ENCODE data around the gene AKAP6.

AKAP6 gene

DNA sequence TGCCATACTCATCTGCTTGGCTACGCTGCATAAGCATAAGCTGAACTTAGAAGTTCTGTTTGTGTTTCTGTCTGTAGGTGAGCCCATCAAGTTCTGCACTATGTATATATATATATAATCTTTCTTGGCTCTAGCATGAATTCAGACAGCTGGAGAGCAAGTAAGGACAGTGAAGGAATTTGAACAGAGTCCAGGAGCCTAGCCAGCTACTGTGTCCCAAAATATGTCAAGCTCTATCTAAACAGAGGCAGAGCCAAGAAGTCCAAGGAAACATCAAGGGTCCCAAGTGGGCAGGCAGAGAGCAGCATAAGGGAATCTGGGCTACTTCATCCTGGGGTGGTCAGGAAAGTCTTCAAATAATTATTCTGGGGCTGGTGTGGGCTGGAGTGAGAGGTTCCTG lies 491.1 kb downstream of the AKAP6 start:
- Histone ChIP-seq H3K9me3 (ENCODE audit: control insufficient read depth, insufficient read depth, low read length) (no peaks in the 10 kb centered on the region), H3K36me3 (ENCODE audit: control insufficient read depth, insufficient read depth, low read length) (no peaks in the 10 kb centered on the region), H3K27me3 (ENCODE audit: control insufficient read depth, insufficient read depth, low read length) (no peaks in the 10 kb centered on the region), H3K4me1 (ENCODE audit: control insufficient read depth, insufficient read depth, low read length) (no peaks in the 10 kb centered on the region), H3K9ac (ENCODE audit: low read depth, low read length) (no peak overlapping the region), H3K4me3 (ENCODE audit: low read depth, low read length) (no peak overlapping the region)

DNA sequence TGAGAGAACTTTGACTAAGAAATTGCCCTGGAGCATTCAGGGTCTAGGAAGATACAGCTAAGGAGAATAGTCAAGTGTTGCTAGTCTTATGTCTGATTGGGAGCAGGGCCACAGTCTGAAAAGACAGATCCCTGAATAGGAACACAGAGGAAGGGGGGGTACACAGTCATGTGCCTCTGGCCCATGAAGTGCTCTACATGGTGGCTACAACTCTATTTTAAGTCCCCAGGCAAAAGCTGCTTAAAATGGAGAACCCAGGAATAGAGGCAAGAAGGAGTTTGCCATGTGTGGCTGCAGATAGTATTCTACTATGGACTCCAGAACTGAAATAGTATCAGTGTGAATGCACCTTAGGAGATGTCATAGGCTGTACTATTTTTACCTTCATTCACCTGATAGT lies 491.6 kb downstream of the AKAP6 start:
- H3K36me3 ChIP-seq (ENCODE audit: control insufficient read depth, insufficient read depth, low read length) = no peaks in the 10 kb centered on the region
- H3K27me3 ChIP-seq (ENCODE audit: control insufficient read depth, insufficient read depth, low read length) = no peaks in the 10 kb centered on the region
- no peaks in the 10 kb centered on the region for H3K4me1 ChIP-seq (ENCODE audit: control insufficient read depth, insufficient read depth, low read length)
- H3K9ac ChIP-seq (ENCODE audit: low read depth, low read length) = no peak overlapping the region
- no peaks in the 10 kb centered on the region for H3K9me3 ChIP-seq (ENCODE audit: control insufficient read depth, insufficient read depth, low read length)
- H3K4me3 ChIP-seq (ENCODE audit: low read depth, low read length) = no peak overlapping the region

DNA sequence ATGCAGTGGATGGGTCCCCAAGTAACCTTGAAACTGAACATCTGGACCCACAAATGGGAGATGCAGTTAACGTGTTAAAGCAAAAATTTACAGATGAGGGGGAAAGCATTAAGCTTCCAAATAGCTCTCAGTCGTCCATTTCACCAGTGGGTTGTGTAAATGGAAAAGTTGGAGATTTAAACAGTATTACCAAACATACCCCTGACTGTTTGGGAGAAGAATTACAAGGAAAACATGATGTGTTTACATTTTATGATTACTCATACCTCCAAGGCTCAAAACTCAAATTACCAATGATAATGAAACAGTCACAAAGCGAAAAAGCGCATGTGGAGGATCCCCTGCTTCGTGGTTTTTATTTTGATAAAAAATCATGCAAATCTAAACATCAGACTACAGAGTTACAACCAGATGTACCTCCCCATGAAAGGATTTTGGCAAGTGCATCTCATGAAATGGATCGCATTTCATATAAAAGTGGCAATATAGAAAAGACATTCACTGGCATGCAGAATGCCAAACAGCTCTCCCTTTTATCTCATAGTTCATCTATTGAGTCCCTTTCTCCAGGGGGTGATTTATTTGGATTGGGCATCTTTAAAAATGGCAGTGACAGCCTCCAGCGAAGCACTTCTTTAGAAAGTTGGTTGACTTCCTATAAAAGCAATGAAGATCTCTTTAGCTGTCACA lies 493.0 kb downstream of the AKAP6 start:
- no peak overlapping the region for H3K9ac ChIP-seq (ENCODE audit: low read depth, low read length)
- no peak overlapping the region for H3K4me3 ChIP-seq (ENCODE audit: low read depth, low read length)
- no peaks in the 10 kb centered on the region for H3K9me3 ChIP-seq (ENCODE audit: control insufficient read depth, insufficient read depth, low read length)
- no peaks in the 10 kb centered on the region for H3K27me3 ChIP-seq (ENCODE audit: control insufficient read depth, insufficient read depth, low read length)
- H3K4me1 ChIP-seq (ENCODE audit: control insufficient read depth, insufficient read depth, low read length) = no peaks in the 10 kb centered on the region
- no peaks in the 10 kb centered on the region for H3K36me3 ChIP-seq (ENCODE audit: control insufficient read depth, insufficient read depth, low read length)

DNA sequence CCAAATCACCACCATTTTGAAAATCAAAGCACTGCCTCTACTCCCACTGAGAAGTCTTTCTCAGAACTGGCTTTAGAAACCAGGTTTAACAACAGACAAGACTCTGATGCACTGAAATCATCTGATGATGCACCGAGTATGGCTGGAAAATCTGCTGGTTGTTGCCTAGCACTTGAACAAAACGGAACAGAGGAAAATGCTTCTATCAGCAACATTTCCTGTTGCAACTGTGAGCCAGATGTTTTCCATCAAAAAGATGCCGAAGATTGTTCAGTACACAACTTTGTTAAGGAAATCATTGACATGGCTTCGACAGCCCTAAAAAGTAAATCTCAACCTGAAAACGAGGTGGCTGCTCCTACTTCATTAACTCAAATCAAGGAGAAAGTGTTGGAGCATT lies 494.6 kb downstream of the AKAP6 start:
- Histone ChIP-seq H3K36me3 (ENCODE audit: control insufficient read depth, insufficient read depth, low read length) (no peaks in the 10 kb centered on the region), H3K4me1 (ENCODE audit: control insufficient read depth, insufficient read depth, low read length) (no peaks in the 10 kb centered on the region), H3K4me3 (ENCODE audit: low read depth, low read length) (no peak overlapping the region), H3K9me3 (ENCODE audit: control insufficient read depth, insufficient read depth, low read length) (no peaks in the 10 kb centered on the region), H3K27me3 (ENCODE audit: control insufficient read depth, insufficient read depth, low read length) (no peaks in the 10 kb centered on the region), H3K9ac (ENCODE audit: low read depth, low read length) (no peak overlapping the region)

DNA sequence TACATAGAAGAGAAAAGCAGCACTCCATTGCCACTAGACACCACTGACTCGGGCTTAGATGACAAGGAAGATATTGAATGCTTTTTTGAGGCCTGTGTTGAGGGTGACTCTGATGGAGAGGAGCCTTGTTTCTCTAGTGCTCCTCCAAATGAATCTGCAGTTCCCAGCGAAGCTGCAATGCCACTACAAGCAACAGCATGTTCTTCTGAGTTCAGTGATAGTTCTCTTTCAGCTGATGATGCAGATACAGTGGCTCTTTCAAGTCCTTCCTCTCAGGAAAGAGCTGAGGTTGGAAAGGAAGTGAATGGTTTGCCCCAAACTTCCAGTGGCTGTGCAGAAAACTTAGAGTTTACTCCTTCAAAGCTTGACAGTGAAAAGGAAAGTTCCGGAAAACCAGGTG lies 495.1 kb downstream of the AKAP6 start:
- no peaks in the 10 kb centered on the region for H3K9me3 ChIP-seq (ENCODE audit: control insufficient read depth, insufficient read depth, low read length)
- no peaks in the 10 kb centered on the region for H3K36me3 ChIP-seq (ENCODE audit: control insufficient read depth, insufficient read depth, low read length)
- no peak overlapping the region for H3K9ac ChIP-seq (ENCODE audit: low read depth, low read length)
- H3K4me1 ChIP-seq (ENCODE audit: control insufficient read depth, insufficient read depth, low read length) = no peaks in the 10 kb centered on the region
- no peaks in the 10 kb centered on the region for H3K27me3 ChIP-seq (ENCODE audit: control insufficient read depth, insufficient read depth, low read length)
- H3K4me3 ChIP-seq (ENCODE audit: low read depth, low read length) = no peak overlapping the region

DNA sequence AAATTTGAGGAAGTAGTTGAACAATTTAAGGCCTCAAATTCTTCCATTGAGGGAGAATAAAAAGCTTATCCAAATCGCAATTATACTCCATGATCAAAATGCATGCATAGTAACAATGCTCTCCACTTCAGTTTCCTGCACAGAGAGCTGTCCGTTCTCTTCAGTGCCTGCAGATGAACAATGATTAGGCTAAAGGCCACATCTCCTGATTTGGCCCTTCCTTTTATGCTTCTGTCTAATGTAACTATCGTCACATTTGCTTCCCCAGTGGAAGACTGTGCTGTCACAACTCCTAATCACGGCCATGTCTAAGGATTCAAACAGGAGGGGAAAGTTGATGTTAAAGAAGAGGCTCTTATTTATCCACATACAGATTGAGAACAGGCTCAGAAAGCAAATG lies 496.0 kb downstream of the AKAP6 start:
- H3K9me3 ChIP-seq (ENCODE audit: control insufficient read depth, insufficient read depth, low read length) = no peaks in the 10 kb centered on the region
- H3K9ac ChIP-seq (ENCODE audit: low read depth, low read length) = no peak overlapping the region
- no peaks in the 10 kb centered on the region for H3K4me1 ChIP-seq (ENCODE audit: control insufficient read depth, insufficient read depth, low read length)
- no peak overlapping the region for H3K4me3 ChIP-seq (ENCODE audit: low read depth, low read length)
- no peaks in the 10 kb centered on the region for H3K27me3 ChIP-seq (ENCODE audit: control insufficient read depth, insufficient read depth, low read length)
- H3K36me3 ChIP-seq (ENCODE audit: control insufficient read depth, insufficient read depth, low read length) = no peaks in the 10 kb centered on the region

DNA sequence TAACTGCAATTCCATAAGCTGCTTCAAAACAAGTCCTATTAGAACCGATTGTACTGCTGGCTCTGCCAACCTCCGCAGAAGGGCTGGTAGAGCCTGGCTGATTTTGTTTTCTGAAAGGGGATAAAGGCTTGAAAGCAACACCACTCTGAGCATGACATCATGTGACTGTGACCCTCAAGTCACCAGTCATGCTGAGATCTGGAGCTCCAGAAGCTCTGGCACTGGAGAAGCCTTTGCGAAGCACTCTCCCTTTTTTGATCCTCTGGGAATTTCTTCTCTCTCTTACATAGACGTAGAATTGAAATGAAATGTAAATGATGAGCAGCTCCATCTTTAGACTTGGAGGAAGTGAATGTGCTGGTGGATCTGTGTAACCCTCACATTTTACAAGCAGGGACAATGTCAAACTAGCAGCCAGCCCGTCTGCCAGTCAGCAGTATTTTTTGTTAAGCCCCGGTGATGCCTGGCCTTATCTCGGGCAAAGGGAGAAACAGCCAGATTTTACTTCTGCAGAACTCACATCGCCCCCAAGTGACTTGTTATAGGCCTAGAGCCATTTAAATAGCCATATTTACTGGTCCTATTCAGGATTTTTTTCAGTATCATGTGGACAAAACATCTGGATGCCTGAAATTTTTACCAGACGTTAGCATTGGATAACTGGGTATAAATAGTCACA lies 497.4 kb downstream of the AKAP6 start:
- Histone ChIP-seq H3K27me3 (ENCODE audit: control insufficient read depth, insufficient read depth, low read length) (no peaks in the 10 kb centered on the region), H3K9me3 (ENCODE audit: control insufficient read depth, insufficient read depth, low read length) (no peaks in the 10 kb centered on the region), H3K36me3 (ENCODE audit: control insufficient read depth, insufficient read depth, low read length) (no peaks in the 10 kb centered on the region), H3K4me1 (ENCODE audit: control insufficient read depth, insufficient read depth, low read length) (no peaks in the 10 kb centered on the region), H3K4me3 (ENCODE audit: low read depth, low read length) (no peak overlapping the region), H3K9ac (ENCODE audit: low read depth, low read length) (no peak overlapping the region)

DNA sequence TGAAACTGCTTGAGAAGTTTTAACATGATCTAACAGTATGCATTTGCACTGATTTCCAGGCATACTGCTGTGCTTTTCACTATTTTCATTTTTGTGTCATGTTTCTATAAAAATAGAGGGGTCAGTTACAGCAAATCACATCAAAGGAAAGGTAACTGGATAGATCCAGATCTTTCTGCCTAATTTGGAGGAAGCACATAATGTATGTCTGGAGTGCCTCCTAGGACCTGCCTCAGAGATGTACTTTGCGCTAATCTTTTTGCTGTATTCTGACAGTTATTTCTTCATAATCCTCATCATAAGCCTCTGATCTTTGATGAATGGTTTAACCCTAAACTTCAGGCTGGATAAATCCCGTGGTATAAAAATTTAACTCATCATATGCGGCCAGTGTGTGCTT lies 498.4 kb downstream of the AKAP6 start:
- no peaks in the 10 kb centered on the region for H3K4me1 ChIP-seq (ENCODE audit: control insufficient read depth, insufficient read depth, low read length)
- H3K27me3 ChIP-seq (ENCODE audit: control insufficient read depth, insufficient read depth, low read length) = no peaks in the 10 kb centered on the region
- H3K9me3 ChIP-seq (ENCODE audit: control insufficient read depth, insufficient read depth, low read length) = no peaks in the 10 kb centered on the region
- H3K4me3 ChIP-seq (ENCODE audit: low read depth, low read length) = no peak overlapping the region
- H3K9ac ChIP-seq (ENCODE audit: low read depth, low read length) = no peak overlapping the region
- H3K36me3 ChIP-seq (ENCODE audit: control insufficient read depth, insufficient read depth, low read length) = no peaks in the 10 kb centered on the region

DNA sequence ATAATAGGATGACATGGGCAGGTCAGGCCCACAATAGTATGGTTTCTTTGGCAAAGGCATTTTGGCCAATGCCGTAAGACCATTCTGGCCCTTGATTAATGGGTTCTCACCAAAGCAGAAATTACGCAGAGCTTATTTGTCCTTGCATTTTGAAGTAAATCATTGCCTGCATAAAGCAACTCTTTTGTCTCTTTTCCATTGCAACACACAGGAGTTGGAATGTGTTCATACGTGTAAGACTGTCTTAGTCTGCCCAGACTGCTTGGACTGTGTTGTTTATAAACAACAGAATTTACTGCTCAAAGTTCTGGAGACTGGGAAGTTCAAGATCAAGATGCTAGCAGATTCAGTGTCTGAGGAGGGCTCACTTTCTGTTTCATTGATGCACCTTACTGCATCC lies 506.8 kb downstream of the AKAP6 start:
- no peaks in the 10 kb centered on the region for H3K36me3 ChIP-seq (ENCODE audit: control insufficient read depth, insufficient read depth, low read length)
- no peaks in the 10 kb centered on the region for H3K4me1 ChIP-seq (ENCODE audit: control insufficient read depth, insufficient read depth, low read length)
- H3K9me3 ChIP-seq (ENCODE audit: control insufficient read depth, insufficient read depth, low read length) = no peaks in the 10 kb centered on the region
- no peak overlapping the region for H3K4me3 ChIP-seq (ENCODE audit: low read depth, low read length)
- no peak overlapping the region for H3K9ac ChIP-seq (ENCODE audit: low read depth, low read length)
- no peaks in the 10 kb centered on the region for H3K27me3 ChIP-seq (ENCODE audit: control insufficient read depth, insufficient read depth, low read length)

DNA sequence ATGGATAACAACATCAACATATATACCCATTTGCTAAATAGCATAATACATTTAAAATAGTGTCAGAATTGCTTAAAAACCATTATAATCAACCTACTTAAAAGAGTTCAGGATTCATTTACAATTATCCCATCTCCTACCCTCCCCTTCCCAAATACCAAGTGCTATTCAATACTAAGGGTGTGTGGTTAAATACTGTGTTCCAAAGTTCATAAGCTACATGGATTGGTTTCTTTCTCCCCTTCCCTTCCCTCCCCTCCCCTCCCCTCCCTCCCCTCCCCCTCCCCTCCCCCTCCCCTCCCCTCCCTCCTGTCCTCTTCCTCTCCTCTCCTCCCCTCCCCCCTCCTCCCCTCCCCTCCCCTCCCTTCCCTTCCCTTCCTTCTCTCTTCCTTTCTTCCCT lies 512.6 kb downstream of the AKAP6 start:
- Histone ChIP-seq H3K9ac (ENCODE audit: low read depth, low read length) (no peak overlapping the region), H3K9me3 (ENCODE audit: control insufficient read depth, insufficient read depth, low read length) (no peaks in the 10 kb centered on the region), H3K36me3 (ENCODE audit: control insufficient read depth, insufficient read depth, low read length) (no peaks in the 10 kb centered on the region), H3K4me1 (ENCODE audit: control insufficient read depth, insufficient read depth, low read length) (no peaks in the 10 kb centered on the region), H3K4me3 (ENCODE audit: low read depth, low read length) (no peak overlapping the region), H3K27me3 (ENCODE audit: control insufficient read depth, insufficient read depth, low read length) (no peaks in the 10 kb centered on the region)

DNA sequence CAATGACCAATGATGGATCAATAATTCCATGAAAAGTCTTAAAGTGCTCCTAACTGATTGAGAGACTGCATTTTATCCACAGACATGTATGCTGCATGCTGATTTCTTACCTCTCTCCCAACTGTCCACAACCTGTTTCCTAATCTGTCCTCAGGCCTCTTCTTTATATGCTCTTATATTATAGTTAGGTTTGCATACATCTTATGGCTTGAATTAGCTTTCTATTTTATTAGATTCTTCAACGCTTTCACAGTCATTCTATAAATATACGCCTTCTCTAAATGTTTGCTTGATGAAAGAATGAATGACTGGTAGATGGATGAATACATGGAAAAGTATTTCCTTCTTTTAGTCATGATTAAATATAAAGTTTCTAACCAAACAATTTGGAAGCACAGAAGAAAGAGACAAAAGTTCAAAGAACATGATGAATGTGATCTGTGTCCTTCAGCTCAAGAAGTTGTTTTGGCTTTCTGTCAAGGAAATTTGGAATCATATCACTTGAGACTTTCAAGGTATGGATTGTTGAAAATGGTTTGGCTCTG lies 517.8 kb downstream of the AKAP6 start:
- Histone ChIP-seq H3K4me3 (ENCODE audit: low read depth, low read length) (no peak overlapping the region), H3K27me3 (ENCODE audit: control insufficient read depth, insufficient read depth, low read length) (no peaks in the 10 kb centered on the region), H3K9ac (ENCODE audit: low read depth, low read length) (no peak overlapping the region), H3K4me1 (ENCODE audit: control insufficient read depth, insufficient read depth, low read length) (no peaks in the 10 kb centered on the region), H3K9me3 (ENCODE audit: control insufficient read depth, insufficient read depth, low read length) (no peaks in the 10 kb centered on the region), H3K36me3 (ENCODE audit: control insufficient read depth, insufficient read depth, low read length) (no peaks in the 10 kb centered on the region)

DNA sequence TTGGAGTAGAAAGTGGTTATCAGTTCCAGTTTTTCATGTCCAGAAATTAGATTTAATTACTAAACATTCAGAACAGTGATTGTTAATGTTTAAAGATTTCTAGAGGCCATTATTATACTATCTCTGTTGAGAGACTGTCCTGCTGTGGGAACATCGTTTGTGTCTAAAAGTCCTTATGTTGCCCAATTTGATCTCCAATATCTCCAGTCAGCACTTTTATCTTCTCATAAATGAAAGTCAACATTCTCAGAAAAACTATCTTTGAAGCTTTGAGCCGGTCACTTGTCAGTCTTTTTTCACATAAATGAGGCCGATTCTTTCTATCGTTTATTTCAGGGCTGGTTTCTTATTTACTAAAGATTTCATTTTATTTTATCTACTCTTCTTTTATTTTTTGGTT lies 518.8 kb downstream of the AKAP6 start:
- Histone ChIP-seq H3K36me3 (ENCODE audit: control insufficient read depth, insufficient read depth, low read length) (no peaks in the 10 kb centered on the region), H3K4me3 (ENCODE audit: low read depth, low read length) (no peak overlapping the region), H3K27me3 (ENCODE audit: control insufficient read depth, insufficient read depth, low read length) (no peaks in the 10 kb centered on the region), H3K9me3 (ENCODE audit: control insufficient read depth, insufficient read depth, low read length) (no peaks in the 10 kb centered on the region), H3K9ac (ENCODE audit: low read depth, low read length) (no peak overlapping the region), H3K4me1 (ENCODE audit: control insufficient read depth, insufficient read depth, low read length) (no peaks in the 10 kb centered on the region)

Data from iPS-15b (cell line).